HG02798 (cell line): ENCODE results near the gene PTPN5.
"Not testable (repeated sequence)": the region's sequence is repeated elsewhere in the genome, so short reads cannot be mapped to it uniquely, and the experiment has no call there.

Experiments
- ATAC-seq: cut with Tn5 transposase; IDR thresholded peaks from one replicate; pipeline ENCODE4 v1.9.1; 2021; ENCODE audit warnings: mild to moderate bottlenecking; ENCODE audit not compliant: unreplicated experiment, poor library complexity

PTPN5 gene

DNA sequence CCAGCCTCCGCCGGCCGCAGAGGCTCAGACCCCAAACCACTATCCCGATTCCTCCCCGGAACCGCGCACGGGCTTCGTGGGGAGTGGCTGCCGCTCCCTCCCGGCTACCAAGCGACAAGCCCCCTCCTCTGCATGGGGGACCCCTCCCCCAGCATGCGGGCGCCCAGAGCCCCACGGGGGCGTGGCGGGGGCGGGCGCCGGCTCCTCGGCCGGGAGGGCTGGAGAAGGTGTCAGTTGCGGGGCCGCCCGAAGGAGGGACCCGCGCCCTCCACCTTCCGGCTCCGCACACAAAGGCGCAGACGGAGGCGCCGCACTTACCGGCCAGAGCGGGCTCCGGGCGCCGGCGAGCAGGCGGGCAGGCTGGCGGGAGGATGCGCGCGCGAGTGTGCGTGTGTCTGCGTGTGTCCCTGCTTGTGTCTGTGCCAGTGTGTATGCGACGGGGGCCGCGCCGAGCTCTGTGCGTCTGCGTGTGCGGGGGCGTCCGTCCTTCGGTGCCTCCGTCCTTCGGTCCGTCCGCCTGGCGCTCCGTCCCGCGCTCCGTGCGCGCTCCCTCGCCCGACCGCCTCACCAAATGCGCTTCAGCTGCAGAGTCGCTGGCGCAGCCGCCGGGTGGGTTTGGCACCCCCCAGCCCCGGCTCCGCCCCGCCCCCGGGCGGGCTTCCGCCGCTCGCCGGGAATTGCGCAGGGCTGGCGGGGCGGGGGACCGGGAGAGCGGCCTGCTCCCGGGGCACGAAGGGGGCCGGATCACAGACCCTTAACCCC is at the start of gene PTPN5:
TSS of gene PTPN5 (minus strand) at position 592 of the 762 bp plus-strand sequence. CDS start 19,840 bp downstream, outside the sequence.
- no peak for ATAC-seq

DNA sequence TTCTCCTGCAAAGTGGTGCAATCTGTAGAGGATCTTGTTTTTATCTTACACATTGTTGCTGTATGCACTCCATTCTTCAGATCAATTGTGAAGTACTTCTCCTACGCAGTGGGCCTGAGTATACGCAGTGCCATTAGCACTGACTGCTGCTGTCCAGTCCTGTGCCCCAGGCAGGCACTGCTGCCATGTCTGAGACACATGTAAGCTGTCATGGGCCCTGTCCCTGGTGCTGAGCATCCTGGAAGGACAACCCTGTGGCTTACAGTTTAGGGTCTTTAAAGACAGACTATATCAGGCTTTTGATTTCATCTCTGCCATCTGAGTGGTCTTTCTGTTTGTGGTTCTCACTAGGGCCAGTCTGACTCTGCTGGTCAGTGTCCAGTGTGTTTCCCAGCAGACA is 44.8 kb upstream of the PTPN5 start:
- no peak for ATAC-seq

GRCh38 chr11:18834754-18835466 is 43.3 kb upstream of the PTPN5 start:
- ATAC-seq, result no peak

- ATAC-seq, result not testable (repeated sequence)
Measured at GRCh38 chr11:18820160-18820559, 28.6 kb upstream of the PTPN5 start.

DNA sequence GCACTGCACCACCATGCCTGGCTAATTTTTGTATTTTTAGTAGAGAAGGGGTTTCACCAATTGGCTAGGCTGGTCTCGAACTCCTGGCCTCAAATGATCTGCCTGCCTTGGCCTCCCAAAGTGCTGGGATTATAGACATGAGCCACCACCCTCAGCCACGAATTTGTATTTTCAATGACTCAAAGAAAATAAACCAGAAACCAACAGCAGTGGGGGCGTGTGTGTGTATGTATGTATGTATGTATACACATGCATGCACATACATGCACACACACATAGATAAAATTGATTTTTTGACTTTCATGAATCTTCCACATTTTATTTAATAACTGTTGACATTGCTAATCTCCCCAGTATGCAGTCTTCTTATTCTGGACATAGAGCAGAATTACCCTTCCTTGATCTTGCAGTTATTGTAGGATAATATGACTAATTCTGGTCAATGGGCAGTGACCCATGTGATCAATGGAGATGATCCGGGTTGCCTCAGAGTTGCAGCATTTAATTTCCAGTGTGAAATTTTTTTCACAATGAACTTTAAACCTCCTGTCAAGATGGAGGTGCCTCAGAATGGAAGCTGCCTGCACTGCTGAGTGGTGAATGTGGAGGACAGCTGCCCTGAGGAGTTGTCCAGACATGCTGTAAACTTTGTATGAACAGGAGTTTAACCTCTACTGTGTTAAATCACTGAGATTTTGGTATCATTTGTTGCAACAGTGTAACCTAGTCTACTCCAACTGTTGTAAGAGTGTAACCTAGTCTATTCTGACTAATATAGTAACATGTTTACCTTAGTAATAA is 12.8 kb upstream of the PTPN5 start:
- no peak for ATAC-seq

DNA sequence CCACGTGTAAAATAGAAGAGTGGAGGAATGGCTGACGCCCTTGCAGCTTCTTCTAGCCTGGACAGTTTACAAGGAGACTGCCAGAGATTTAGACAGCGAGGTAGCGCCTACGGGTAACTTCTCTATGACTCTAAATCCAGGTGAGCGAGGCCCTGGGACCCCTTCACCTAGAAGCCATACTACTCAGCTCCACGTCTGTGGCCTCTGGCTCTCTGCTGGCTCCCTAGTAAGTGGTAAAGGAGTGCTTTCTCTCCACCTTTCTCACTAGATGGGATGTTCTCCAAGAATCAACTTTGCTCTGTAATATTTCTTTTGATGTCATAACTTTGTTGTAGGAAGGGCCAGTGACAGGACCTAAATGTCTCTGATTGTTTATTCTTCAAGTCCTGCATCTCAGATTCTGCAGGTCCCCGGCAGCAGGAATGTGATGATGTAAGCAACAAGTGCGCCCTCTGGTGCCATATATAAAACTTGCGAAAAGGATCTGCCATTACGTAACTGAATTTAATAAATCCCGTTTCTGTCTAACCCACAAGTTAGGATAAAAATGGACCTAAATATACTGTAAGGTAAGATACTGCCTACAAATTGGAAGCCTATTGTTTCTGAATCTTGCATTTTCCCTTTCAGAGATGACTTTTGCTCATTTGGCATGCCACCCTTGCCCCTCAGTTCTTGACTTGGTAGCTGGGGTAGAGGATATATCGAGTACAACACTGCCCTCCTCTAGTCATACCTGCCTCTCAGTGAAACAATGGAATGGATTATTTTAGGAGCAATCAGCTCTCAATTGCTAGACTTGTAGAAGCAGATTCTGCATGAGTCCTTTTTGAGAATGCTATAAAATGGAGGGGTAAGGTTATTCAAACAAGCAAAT is 11.0 kb upstream of the PTPN5 start:
- peak; percentile 55 for ATAC-seq

DNA sequence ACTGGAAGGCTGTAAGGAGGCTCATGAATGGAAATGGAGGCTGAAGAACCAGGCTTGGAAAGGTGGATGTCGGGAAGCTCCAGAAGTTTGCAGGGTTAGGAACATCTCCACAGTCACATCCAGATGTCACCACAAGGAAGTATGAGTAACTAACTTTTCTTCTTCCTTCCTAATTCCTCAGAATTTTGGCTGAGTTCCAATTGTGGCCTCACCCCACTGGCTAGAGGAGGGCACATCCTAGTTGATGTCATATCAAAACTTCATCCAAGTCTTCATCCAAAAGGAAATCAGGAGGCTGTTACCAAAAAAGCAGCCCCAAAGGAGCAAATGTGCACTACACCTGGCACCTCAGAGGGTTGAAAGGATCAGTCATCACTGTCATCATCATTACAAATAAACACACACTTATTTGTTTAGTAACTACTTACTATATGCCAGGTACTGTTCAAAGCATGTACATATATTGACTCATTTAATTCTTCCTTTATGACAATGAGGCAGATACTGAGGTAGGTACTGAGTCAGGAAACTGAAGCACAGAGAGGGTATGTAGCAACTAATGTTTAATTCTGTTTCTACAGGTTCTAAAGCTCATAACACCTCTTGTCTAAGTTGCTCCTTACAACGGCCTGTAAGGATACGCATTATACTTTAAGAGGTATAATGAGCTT is 7.3 kb upstream of the PTPN5 start:
- no peak for ATAC-seq

- no peak for ATAC-seq
Measured at GRCh38 chr11:18794956-18795355, 3.4 kb upstream of the PTPN5 start.

- ATAC-seq, result no peak
Measured at GRCh38 chr11:18792827-18793226, 1.2 kb upstream of the PTPN5 start.

DNA sequence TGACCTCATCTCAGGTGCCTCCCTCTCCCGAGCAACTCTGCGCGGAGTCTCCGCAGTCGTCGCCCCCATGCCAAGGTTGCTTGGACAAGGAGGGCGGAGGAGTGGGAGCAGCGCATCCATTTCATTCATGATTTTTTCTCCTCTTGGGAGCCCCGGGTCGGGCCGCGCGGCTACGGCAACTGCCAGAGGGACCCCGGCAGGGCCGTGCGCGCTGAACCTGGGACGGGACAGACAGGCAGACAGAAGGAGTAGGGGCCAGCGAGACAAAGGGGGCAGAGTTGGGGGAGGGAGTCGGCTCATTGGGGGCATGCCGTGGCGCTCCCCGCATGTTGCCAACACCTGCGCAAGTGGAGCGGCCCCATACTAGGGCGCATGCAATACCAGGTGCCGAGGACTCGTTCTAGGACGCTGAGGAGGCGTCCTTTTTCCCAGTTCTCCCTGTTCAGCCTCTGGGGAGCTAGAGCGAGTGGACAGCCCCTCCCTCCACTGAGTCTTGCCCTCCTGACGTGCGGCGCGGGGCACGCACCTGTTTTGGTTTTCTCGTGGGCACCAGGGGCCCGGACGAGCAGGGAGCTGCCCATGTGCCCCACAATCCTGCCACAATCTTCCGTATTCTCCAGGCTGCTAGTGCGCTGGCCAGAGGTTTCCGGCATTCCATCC is 501 bp upstream of the PTPN5 start:
- no peak for ATAC-seq

GRCh38 chr11:18790883-18791206 is 753 bp downstream of the PTPN5 start:
- ATAC-seq, result no peak

GRCh38 chr11:18789942-18790341 is 1.7 kb downstream of the PTPN5 start:
- no peak for ATAC-seq

DNA sequence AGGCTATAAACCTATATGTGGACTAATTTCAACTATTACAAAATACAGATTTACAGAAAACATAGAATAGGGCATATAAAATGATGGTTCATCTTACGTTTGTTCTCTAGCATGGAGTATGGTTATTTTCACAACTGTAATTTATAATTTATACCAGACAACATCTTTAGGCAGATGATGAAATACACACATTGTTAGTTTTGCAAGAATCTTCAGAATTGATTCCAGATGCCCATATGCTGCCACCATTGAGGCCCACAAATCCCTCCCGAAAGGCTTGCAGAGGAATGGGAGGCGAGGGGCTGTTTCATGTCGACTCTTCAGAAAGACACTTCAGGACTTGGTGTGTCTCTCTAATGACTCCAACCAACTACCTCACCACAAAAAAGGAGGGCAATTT is 6.2 kb downstream of the PTPN5 start:
- no peak for ATAC-seq

DNA sequence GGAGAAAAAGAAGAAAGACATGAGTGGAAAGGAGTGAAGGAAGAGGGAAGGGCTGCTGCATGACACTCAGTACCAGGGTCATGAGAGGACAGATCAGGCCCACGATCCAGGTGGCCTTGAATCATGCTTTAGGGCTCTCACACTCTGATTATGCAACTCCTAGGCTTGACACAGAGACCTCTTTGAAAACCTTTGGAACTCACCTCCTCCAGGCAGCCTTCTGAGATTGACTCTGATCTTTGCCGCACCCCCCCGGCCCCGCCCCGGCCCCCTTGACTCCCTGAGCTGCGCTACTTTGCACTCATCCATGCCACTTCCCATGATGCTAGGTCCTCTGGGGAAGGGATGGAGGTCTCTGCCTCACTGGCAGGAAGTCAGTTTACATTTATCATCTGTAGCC is 10.7 kb downstream of the PTPN5 start:
- ATAC-seq, result no peak

GRCh38 chr11:18780329-18780728 is 11.3 kb downstream of the PTPN5 start:
- ATAC-seq, result no peak

DNA sequence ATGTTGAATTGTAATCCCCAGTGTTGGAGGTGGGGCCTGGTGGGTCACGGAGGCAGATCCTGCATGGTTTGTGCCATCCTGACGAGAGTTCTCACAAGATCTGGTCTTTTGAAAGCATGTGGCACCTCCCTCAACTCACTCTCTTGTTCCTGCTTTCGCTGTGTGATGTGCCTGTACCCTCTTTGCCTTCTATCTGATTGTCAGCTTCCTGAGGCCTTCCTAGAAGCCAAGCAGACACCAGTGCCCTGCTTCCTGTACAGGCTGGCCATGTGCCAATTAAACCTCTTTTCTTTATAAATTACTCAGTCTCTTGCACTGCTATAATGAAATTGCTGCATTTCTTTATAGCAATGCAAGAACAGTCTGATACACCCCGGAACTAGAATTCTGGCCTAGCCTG is 13.1 kb downstream of the PTPN5 start:
- no peak for ATAC-seq

- ATAC-seq, result no peak
Measured at GRCh38 chr11:18776324-18776723, 15.3 kb downstream of the PTPN5 start.

- peak; percentile 86 for ATAC-seq
Measured at GRCh38 chr11:18775492-18776292, 15.9 kb downstream of the PTPN5 start.
